GM10248 (cell line): ENCODE results near the gene SRRM3.

Experiments
- CTCF ChIA-PET: fragments of 300-600 bp; sonication (Branson Sonifier 250); formaldehyde crosslinking; extraction: SDS; loops from one replicate; lab custom pipeline; 2021; ENCODE audit warnings: antibody characterized with exemption; lab: Yijun Ruan, JAX
- POLR2A ChIA-PET: fragments of 350-650 bp; sonication (Branson Sonifier 250); formaldehyde crosslinking; extraction: SDS; loops from one replicate; lab custom pipeline; 2020; ENCODE audit warnings: antibody characterized with exemption; lab: Yijun Ruan, JAX
- DNase-seq: peaks from one replicate; pipeline ENCODE4 v3.0.0; 2012; ENCODE audit errors: extremely low spot score
- TF ChIP-seq, protein P1 (sequence below): IDR thresholded peaks from 2 replicates; pipeline ENCODE4 v1.5.1; 2012; ENCODE audit warnings: mild to moderate bottlenecking, low read depth; ENCODE audit errors: extremely low read depth, missing control alignments, control extremely low read depth

The SRRM3 gene

DNA sequence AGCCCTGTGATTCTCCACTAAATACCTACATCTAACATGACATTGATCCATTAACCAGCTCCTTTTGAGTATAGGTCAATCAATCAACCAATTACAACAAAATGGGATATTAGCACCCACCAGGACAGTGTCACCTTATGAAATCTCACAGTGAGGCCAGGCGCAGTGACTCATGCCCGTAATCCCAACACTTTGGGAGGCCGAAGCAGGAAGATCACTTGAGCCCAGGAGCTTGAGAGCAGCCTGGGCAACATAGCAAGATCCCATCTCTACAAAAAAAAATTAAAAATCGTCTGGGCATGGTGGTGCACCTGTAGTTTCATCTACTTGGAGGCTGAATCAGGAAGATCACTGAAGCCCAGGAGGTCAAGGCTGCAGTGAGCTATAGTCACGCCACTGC lies 28.5 kb downstream of the SRRM3 start:
- TF ChIP-seq, protein P1, sequence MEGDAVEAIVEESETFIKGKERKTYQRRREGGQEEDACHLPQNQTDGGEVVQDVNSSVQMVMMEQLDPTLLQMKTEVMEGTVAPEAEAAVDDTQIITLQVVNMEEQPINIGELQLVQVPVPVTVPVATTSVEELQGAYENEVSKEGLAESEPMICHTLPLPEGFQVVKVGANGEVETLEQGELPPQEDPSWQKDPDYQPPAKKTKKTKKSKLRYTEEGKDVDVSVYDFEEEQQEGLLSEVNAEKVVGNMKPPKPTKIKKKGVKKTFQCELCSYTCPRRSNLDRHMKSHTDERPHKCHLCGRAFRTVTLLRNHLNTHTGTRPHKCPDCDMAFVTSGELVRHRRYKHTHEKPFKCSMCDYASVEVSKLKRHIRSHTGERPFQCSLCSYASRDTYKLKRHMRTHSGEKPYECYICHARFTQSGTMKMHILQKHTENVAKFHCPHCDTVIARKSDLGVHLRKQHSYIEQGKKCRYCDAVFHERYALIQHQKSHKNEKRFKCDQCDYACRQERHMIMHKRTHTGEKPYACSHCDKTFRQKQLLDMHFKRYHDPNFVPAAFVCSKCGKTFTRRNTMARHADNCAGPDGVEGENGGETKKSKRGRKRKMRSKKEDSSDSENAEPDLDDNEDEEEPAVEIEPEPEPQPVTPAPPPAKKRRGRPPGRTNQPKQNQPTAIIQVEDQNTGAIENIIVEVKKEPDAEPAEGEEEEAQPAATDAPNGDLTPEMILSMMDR = no peak
- ChIA-PET POLR2A (interaction anchor here (0.6 kb wide), 1 partner anchor 291 kb away, joined by 5 read pairs; no protein-coding TSS in a partner anchor), CTCF (no interaction called here)
- no peak for DNase-seq

DNA sequence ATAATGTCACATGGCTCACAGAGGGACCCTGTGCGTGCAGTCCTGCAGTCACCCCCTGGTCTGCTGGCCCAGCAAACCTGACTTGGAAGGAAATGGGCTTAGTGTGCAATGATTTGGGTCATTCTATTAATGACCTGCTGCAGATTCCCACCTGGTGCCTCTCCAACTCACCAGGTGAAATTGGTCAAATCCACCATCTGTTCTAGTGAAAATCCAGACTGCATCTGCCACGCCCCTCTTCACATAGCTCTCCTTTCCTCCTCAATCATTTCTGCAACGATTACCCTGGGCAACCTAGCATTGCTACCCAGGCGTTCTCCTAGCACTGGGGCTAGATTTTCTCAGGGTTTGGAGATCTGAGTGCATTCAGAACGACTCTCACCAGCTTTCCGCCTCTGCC lies 29.4 kb downstream of the SRRM3 start:
- POLR2A ChIA-PET = no interaction called here
- no peak for DNase-seq
- TF ChIP-seq, protein P1 = no peak
- CTCF ChIA-PET = no interaction called here

DNA sequence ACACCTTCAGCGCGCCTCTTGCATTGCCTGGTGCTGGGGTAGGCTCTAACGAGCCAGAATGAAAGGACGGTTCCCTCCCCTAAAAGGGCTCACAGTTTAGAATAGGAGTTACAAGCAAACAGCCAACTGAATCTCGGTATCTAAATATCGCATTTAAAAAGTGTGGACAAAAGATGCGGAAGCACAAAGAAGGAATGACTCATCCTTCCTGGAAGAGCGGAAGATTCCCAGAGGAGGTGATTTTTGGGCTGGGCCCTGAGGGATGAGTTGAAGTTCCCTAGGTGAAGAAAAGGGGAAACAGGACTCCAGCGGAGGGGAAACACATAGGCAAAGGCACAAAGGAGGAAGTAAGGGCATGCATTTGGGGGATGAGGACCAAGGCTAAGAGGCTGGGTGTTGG lies 29.9 kb downstream of the SRRM3 start:
- TF ChIP-seq, protein P1 = no peak
- POLR2A ChIA-PET = no interaction called here
- CTCF ChIA-PET = no interaction called here
- no peak for DNase-seq

DNA sequence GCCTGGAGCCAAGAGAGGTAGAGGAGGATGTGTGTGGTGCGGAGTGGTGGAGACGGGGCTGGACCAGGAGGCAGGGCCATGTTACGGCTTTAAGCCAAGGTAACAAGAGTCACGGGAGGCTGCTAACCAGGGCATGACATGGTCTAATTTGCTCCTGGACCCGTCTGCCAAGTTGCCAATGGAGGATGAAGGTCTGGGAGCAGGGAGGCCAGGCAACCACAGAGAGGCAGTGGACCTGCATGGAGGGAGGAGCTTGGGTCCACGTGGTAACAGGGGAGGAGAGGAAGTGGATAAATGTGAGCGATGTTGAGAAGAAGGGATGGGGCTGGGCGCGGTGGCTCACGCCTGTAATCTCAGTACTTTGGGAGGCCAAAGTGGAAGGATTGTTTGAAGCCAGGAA lies 31.0 kb downstream of the SRRM3 start:
- no peak for DNase-seq
- TF ChIP-seq, protein P1 = no peak
- ChIA-PET POLR2A (interaction anchor here (0.6 kb wide), 1 partner anchor 71 kb away, joined by 4 read pairs; no protein-coding TSS in a partner anchor), CTCF (interaction anchor here (0.9 to 1.7 kb wide), 2 partner anchors 27 to 54 kb away, joined by 3 read pairs; no protein-coding TSS in a partner anchor)

DNA sequence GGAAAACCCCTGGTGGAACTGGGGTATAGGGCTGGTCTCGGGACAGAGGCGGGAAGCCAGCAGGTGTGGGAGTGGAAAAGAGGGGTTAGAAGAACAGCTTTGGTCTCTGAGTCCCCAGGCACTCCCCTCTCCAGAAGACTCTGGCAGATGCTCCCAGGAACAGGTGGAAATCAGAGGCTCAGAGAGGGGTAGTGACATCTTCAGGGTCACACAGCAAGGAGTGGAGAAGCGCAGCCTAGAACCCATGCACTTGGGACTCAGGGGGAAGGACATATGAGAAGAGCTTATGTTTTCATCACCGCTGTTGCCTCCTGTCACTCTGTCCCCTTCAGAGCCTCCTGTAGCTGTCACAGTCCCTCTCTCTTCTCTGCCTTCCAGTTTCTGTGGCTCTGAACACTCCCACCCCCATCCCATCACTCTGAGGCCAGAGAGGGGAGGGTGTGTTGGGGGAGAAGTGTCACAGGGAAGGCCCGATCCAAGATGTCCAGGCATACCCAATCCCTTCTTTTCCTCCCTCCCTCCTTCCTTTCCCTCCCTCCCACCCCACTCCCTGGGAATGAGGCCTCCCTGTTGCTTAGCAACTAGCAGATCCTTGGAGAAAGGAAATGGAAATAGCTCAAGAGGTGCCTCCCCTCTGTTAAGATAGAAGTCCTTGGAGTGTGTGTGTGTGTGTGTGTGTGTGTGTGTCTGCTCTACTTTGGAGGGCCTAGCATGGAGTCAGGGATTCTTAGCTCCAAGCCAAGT lies 32.0 kb downstream of the SRRM3 start:
- POLR2A ChIA-PET = no interaction called here
- DNase-seq = no peak
- CTCF ChIA-PET = interaction anchor here (0.9 to 2.0 kb wide), 3 partner anchors 28 to 56 kb away, joined by 3 to 10 read pairs (median 3); no protein-coding TSS in a partner anchor
- TF ChIP-seq, protein P1 = no peak

DNA sequence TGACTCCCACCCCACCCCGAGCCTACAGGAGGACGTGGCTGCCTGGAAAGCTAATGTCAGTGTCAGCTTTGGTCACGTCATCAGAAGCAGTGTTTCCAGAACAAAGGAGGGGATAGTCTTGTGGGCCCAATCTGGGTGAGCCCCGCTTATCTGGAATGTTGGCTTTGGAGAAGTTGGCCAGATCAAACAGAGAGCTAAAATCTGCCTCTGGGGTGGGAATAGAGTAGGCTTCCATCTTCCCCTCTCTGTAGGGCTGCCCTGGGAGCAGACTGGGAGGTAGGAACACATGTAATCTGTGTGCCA lies 32.5 kb downstream of the SRRM3 start:
- DNase-seq = no peak
- CTCF ChIA-PET = interaction anchor here (1.3 to 2.0 kb wide), 2 partner anchors 29 to 56 kb away, joined by 5 to 10 read pairs; no protein-coding TSS in a partner anchor
- TF ChIP-seq, protein P1 = no peak
- POLR2A ChIA-PET = no interaction called here
